Stimulated activated CD8-positive, alpha-beta memory T cell treated with anti-CD3 and anti-CD28 coated beads, Interleukin-4, amount 100 ng/mL, for 1 hour (primary cell): ENCODE results near the gene USP53.
"Not testable (repeated sequence)": the region's sequence is repeated elsewhere in the genome, so short reads cannot be mapped to it uniquely, and the experiment has no call there.

Experiments used
- DNase-seq, 2 donors: peaks; one replicate each; pipeline ENCODE4 v3.0.0-alpha.2; 2020; ENCODE audit warnings: low read depth in 2 of 2, low spot score in 1 of 2

The USP53 gene

DNA sequence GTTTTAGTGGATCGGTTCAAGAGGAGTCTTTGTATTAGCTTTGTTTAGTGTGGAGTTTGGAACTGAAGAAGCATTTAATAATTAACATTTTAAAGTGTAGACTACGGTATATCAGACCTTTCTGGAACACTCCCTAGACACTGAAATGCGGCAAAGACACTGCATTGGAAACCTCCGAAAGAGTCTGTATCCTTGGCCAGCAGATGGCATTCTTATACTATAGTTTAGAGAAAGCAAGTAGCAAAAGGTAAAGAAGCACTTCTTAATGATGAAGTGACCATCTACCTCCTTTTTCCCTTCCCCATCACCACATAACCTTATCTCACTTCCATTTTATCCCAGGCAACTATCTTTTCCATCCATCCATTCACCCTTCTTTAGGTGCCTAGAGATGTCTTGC lies 101.8 kb downstream of the USP53 start:
- DNase-seq: no peak

DNA sequence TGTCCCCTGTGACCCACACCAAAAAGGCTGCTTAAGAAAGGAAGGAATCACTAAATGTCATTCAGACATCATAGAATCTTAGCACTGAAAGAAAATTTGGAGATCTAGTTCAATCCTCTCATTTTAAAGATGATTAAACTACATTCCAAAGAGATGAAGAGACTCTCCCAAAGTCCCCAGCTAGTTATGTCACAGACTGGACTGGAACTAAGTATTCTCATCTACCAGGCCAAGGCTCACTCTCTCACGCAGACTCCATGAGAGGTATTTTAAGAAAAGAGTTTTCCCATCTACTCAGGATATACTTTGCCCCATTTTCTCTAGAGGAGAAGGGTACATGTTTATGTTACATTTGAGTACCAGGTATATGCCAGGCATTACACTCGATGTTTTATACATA lies 102.5 kb downstream of the USP53 start:
- DNase-seq: no peak

DNA sequence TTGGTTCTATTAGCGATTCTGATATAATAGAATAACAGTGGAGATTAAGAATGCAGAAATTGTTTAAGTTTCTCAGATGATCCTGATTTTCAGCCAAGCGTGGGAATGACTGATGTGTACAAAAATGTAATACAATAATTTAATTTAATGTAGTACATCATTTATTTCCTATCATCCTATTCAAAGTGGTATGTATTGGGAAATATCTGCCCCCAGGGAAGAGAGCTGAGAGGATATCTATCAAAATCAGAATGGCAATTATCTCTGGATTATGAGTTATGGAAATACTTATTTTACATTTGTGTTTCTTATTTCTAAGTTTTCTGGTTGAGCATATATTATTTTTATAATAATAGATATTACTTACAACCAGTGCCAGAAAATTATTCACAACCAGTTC lies 105.5 kb downstream of the USP53 start:
- no peak for DNase-seq

- no peak for DNase-seq
Observed at GRCh38 chr4:119321921-119322687, 109.6 kb downstream of the USP53 start, which contains the start of gene FABP2. Gene FABP2, minus strand, starts transcription at chr4:119322138. Its CDS starts 36 bp downstream, at chr4:119322102.

- no peak for DNase-seq
Observed at GRCh38 chr4:119328695-119329094, 116.2 kb downstream of the USP53 start.

- DNase-seq: no peak
Observed at GRCh38 chr4:119329835-119330620, 117.5 kb downstream of the USP53 start.

DNA sequence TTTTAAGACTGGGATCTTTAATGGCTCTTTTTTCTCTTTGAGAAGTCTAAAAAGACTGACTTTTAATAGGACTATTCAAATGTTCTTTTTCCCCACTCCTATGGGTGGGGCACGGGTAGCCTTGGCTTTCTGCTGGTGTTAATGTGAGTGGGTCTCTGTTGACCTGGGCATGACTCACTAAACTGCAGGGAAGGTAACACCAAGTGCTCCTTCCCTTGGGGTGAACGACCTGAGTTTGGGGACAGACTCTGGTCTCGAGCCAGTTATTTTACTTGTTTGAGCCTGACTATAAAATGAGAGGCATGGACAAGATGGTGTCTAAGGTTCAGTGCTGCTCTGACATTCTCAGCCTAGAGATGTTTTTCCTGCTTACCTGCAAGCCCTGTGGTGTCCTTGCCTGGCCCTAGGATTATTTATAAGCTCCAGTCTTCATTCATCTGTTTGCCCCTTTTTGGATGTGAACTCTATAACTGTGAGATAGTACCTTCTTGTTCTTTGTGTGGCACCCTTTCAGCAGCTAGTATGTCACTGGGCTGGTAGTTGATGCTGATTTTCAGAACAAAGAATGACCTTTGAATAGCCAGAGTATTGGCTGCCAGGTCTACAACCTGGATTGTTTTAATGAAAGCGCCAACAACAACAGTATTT lies 123.9 kb downstream of the USP53 start:
- not testable (repeated sequence) for DNase-seq

- DNase-seq: no peak
Observed at GRCh38 chr4:119337010-119337409, 124.5 kb downstream of the USP53 start.

DNA sequence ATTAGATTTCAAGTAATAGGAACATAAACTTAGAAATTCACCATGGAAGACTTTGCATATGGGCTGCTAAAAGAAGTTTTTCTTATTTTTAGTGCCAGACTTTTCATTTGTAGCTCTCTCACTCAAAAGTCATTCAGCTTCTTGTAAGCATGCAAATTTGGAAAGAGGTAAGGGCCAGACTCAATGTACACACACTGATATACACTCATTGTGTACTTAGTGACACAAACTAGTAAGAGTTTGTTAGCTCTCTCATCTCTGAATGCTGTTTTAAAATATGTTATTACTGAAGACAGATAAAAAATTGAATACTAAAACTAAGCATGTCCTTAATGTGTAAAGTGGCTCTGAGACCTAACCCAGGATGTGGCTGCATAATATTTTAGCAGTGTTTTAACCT lies 127.4 kb downstream of the USP53 start:
- DNase-seq: not testable (repeated sequence)

DNA sequence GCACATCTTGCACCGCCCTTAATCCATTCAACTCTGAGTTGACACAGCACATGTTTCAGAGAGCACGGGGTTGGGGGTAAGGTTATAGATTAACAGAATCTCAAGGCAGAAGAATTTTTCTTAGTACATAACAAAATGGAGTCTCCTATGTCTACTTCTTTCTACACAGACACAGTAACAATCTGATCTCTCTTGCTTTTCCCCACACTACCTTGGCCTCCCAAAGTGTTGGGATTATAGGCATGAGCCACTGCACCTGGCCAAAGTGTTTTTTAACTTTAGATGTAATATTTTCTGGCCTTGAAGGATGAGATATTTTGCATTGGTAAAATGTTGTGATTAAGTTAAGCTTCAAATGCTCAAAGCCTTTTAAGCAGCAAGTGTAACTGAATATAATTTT lies 130.8 kb downstream of the USP53 start:
- not testable (repeated sequence) for DNase-seq
